ENCODE measurements around the gene DSCAML1. TPM values are rescaled to one million over a fixed set of nuclear protein-coding genes. Genes with fewer than 3 reads are reported as not detected.

The DSCAML1 gene
- total RNA-seq, 1 donor from 2014 or later, result 0.95 TPM

- ATAC-seq (no peak), DNase-seq (no peak)
- no peaks in the 10 kb centered on the region for H3K36me3 ChIP-seq
- H3K27ac ChIP-seq, result no peak overlapping the region
- H3K9me3 ChIP-seq, result no peaks in the 10 kb centered on the region
- no peak for TF ChIP-seq CTCF (IDR thresholded peaks at IDR 0.05)
- no peaks in the 10 kb centered on the region for H3K4me1 ChIP-seq
- no peak overlapping the region for H3K4me3 ChIP-seq
- H3K27me3 ChIP-seq (ENCODE audit: low read depth), result no peaks in the 10 kb centered on the region
- intact Hi-C loops (cut with DNase I), result no loop called here
Observed at GRCh38 chr11:117670443-117670842, 126.6 kb downstream of the DSCAML1 start.

GRCh38 chr11:117669616-117670015, 127.4 kb downstream of the DSCAML1 start:
- no peak for TF ChIP-seq CTCF (IDR thresholded peaks at IDR 0.05)
- Histone ChIP-seq H3K36me3 (no peaks in the 10 kb centered on the region), H3K4me1 (no peaks in the 10 kb centered on the region), H3K27me3 (ENCODE audit: low read depth) (no peaks in the 10 kb centered on the region), H3K4me3 (no peak overlapping the region), H3K27ac (no peak overlapping the region), H3K9me3 (no peaks in the 10 kb centered on the region)
- intact Hi-C loops (cut with DNase I), result no loop called here
- DNase-seq (no peak), ATAC-seq (no peak)

GRCh38 chr11:117669062-117669461, 128.0 kb downstream of the DSCAML1 start:
- Histone ChIP-seq H3K36me3 (no peaks in the 10 kb centered on the region), H3K27ac (no peak overlapping the region), H3K27me3 (ENCODE audit: low read depth) (no peaks in the 10 kb centered on the region), H3K4me1 (peaks cover 3% of the 10 kb centered on the region), H3K9me3 (no peaks in the 10 kb centered on the region), H3K4me3 (no peak overlapping the region)
- ATAC-seq (no peak), DNase-seq (no peak)
- TF ChIP-seq CTCF (IDR thresholded peaks at IDR 0.05), result no peak
- intact Hi-C loops (cut with DNase I), result no loop called here

- no peak for TF ChIP-seq CTCF (IDR thresholded peaks at IDR 0.05)
- ATAC-seq (no peak), DNase-seq (no peak)
- Histone ChIP-seq H3K4me1 (peaks cover 9% of the 10 kb centered on the region), H3K36me3 (no peaks in the 10 kb centered on the region), H3K27me3 (ENCODE audit: low read depth) (no peaks in the 10 kb centered on the region), H3K9me3 (no peaks in the 10 kb centered on the region), H3K27ac (no peak overlapping the region), H3K4me3 (no peak overlapping the region)
- intact Hi-C loops (cut with DNase I), result no loop called here
Observed at GRCh38 chr11:117668321-117668751, 128.7 kb downstream of the DSCAML1 start.

- DNase-seq, result no peak
- intact Hi-C loops (cut with DNase I), result no loop called here
- H3K27ac ChIP-seq, result no peak overlapping the region
- H3K4me3 ChIP-seq, result no peak overlapping the region
- H3K4me1 ChIP-seq, result peaks cover 9% of the 10 kb centered on the region
- no peaks in the 10 kb centered on the region for H3K27me3 ChIP-seq (ENCODE audit: low read depth)
- TF ChIP-seq CTCF (IDR thresholded peaks at IDR 0.05), result no peak
- H3K9me3 ChIP-seq, result no peaks in the 10 kb centered on the region
- ATAC-seq, result no peak
- H3K36me3 ChIP-seq, result no peaks in the 10 kb centered on the region
Observed at GRCh38 chr11:117664897-117665296, 132.1 kb downstream of the DSCAML1 start.

GRCh38 chr11:117663821-117664220, 133.2 kb downstream of the DSCAML1 start:
- Histone ChIP-seq H3K27me3 (ENCODE audit: low read depth) (no peaks in the 10 kb centered on the region), H3K27ac (no peak overlapping the region), H3K4me1 (peaks cover 9% of the 10 kb centered on the region), H3K9me3 (no peaks in the 10 kb centered on the region), H3K4me3 (no peak overlapping the region), H3K36me3 (no peaks in the 10 kb centered on the region)
- intact Hi-C loops (cut with DNase I), result no loop called here
- ATAC-seq (no peak), DNase-seq (no peak)
- no peak for TF ChIP-seq CTCF (IDR thresholded peaks at IDR 0.05)

Measured in lower lobe of right lung (tissue), 2 donors.